ENCODE results near the gene PTPN22. TPM values are rescaled to one million over a fixed set of nuclear protein-coding genes. Genes with fewer than 3 reads are reported as not detected.

PTPN22 gene
- total and polyA plus RNA-seq, 2 donors from 2014 or later: 0.32 to 6.6 TPM

GRCh38 chr1:113887402-113888175 lies 16.1 kb upstream of the PTPN22 start, which contains the start of gene BCL2L15:
Gene BCL2L15 (minus strand): TSS chr1:113887581. CDS start chr1:113887375, 206 bp downstream.
- no peak for TF ChIP-seq CTCF (IDR thresholded peaks at IDR 0.05; ENCODE audit: borderline replicate concordance, extremely low read depth, insufficient read depth)
- no peaks in the 10 kb centered on the region for H3K36me3 ChIP-seq (ENCODE audit: control insufficient read depth in 2 of 3, insufficient read depth in 3 of 3, low read length in 3 of 3)
- intact Hi-C loops (cut with DNase I): no loop called here
- H3K27ac ChIP-seq (ENCODE audit: low read depth in 2 of 2, low read length in 2 of 2): no peak within 1 kb of the TSS
- no peaks in the 10 kb centered on the region for H3K9me3 ChIP-seq (ENCODE audit: control insufficient read depth in 2 of 3, insufficient read depth in 1 of 3, low read length in 3 of 3)
- FAIRE-seq (no peak), DNase-seq (no peak)
- H3K4me3 ChIP-seq (ENCODE audit: low read length in 3 of 3): no peak within 1 kb of the TSS
- no peak within 1 kb of the TSS for H3K9ac ChIP-seq (ENCODE audit: low read length in 3 of 3)
- no peaks in the 10 kb centered on the region for H3K4me1 ChIP-seq (ENCODE audit: control insufficient read depth in 2 of 3, insufficient read depth in 2 of 3, low read depth in 1 of 3, low read length in 3 of 3)
- no peaks in the 10 kb centered on the region for H3K27me3 ChIP-seq (ENCODE audit: control insufficient read depth, insufficient read depth, low read length)

- Histone ChIP-seq H3K27ac (ENCODE audit: low read depth in 2 of 2, low read length in 2 of 2) (no peak overlapping the region), H3K9me3 (ENCODE audit: control insufficient read depth in 2 of 3, insufficient read depth in 1 of 3, low read length in 3 of 3) (no peaks in the 10 kb centered on the region), H3K9ac (ENCODE audit: low read length in 3 of 3) (no peak overlapping the region), H3K4me1 (ENCODE audit: control insufficient read depth in 2 of 3, insufficient read depth in 2 of 3, low read depth in 1 of 3, low read length in 3 of 3) (no peaks in the 10 kb centered on the region), H3K27me3 (ENCODE audit: control insufficient read depth, insufficient read depth, low read length) (no peaks in the 10 kb centered on the region), H3K4me3 (ENCODE audit: low read length in 3 of 3) (no peak overlapping the region), H3K36me3 (ENCODE audit: control insufficient read depth in 2 of 3, insufficient read depth in 3 of 3, low read length in 3 of 3) (no peaks in the 10 kb centered on the region)
- TF ChIP-seq CTCF (IDR thresholded peaks at IDR 0.05; ENCODE audit: borderline replicate concordance, extremely low read depth, insufficient read depth): no peak
- no peak for FAIRE-seq
- no peak for DNase-seq
- intact Hi-C loops (cut with DNase I): no loop called here
These were observed 15.2 kb upstream of the PTPN22 start for GRCh38 chr1:113886417-113887401.

- TF ChIP-seq CTCF (IDR thresholded peaks at IDR 0.05; ENCODE audit: borderline replicate concordance, extremely low read depth, insufficient read depth): no peak
- Histone ChIP-seq H3K27ac (ENCODE audit: low read depth in 2 of 2, low read length in 2 of 2) (no peak overlapping the region), H3K9ac (ENCODE audit: low read length in 3 of 3) (no peak overlapping the region), H3K4me3 (ENCODE audit: low read length in 3 of 3) (no peak overlapping the region), H3K4me1 (ENCODE audit: control insufficient read depth in 2 of 3, insufficient read depth in 2 of 3, low read depth in 1 of 3, low read length in 3 of 3) (no peaks in the 10 kb centered on the region), H3K27me3 (ENCODE audit: control insufficient read depth, insufficient read depth, low read length) (no peaks in the 10 kb centered on the region), H3K9me3 (ENCODE audit: control insufficient read depth in 2 of 3, insufficient read depth in 1 of 3, low read length in 3 of 3) (no peaks in the 10 kb centered on the region), H3K36me3 (ENCODE audit: control insufficient read depth in 2 of 3, insufficient read depth in 3 of 3, low read length in 3 of 3) (no peaks in the 10 kb centered on the region)
- no peak for DNase-seq
- FAIRE-seq: no peak
- intact Hi-C loops (cut with DNase I): no loop called here
These were observed 10.1 kb upstream of the PTPN22 start for GRCh38 chr1:113881661-113882060.

All from kidney (tissue), 14 donors.